ENCODE results near the gene COMT.

The COMT gene

DNA sequence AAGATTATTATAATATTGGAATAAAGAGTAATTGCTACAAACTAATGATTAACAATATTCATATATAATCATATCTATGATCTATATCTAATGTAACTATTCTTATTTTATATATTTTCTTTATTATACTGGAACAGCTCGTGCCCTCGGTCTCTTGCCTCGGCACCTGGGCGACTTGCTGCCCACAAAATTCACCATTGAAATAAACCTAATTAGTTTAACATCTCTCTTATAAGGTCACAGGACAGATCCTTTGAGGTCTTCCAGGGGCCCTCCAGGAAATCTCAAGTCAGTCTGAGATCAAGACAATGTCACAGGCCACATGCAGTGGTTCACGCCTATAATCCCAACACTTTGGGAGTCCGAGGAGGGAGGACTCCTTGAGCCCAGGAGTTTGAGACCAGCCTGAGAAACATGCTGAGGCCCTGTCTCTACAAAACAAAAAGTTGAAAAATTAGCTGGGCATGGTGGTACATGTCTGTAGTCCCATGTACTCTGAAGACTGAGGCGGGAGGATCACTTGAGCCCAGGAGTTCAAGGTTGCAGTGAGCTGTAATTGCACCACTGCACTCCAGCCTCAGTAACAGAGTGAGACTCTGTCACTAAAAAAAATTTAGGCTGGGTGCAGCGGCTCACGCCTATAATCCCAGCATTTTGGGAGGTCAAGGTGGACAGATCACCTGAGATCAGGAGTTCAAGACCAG lies 6.6 kb downstream of the COMT start:
- no peak overlapping the region for H3K4me3 ChIP-seq (ENCODE audit: low read depth, low read length)
- no peak for DNase-seq (ENCODE audit: low read depth)

DNA sequence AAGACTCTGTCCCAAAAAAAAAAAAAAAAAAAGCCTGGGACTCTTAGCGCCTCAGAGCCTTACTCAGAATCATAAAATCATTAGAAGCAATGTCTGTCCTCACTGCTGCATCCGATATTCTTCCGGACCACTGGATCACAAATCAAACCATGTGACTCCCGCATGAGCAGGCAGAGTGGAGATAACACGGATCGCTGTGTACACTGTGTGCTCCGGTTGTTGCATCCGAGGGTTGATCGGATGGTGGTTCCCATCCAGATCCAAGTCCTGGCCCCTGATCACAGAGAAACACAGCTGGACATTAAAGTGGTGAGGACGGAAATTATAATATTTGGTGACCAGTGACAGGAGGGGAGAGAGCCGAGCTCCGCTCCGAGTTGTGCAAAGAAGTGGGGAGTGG lies 9.8 kb downstream of the COMT start:
- DNase-seq (ENCODE audit: low read depth) = no peak
- H3K4me3 ChIP-seq (ENCODE audit: low read depth, low read length) = no peak overlapping the region

DNA sequence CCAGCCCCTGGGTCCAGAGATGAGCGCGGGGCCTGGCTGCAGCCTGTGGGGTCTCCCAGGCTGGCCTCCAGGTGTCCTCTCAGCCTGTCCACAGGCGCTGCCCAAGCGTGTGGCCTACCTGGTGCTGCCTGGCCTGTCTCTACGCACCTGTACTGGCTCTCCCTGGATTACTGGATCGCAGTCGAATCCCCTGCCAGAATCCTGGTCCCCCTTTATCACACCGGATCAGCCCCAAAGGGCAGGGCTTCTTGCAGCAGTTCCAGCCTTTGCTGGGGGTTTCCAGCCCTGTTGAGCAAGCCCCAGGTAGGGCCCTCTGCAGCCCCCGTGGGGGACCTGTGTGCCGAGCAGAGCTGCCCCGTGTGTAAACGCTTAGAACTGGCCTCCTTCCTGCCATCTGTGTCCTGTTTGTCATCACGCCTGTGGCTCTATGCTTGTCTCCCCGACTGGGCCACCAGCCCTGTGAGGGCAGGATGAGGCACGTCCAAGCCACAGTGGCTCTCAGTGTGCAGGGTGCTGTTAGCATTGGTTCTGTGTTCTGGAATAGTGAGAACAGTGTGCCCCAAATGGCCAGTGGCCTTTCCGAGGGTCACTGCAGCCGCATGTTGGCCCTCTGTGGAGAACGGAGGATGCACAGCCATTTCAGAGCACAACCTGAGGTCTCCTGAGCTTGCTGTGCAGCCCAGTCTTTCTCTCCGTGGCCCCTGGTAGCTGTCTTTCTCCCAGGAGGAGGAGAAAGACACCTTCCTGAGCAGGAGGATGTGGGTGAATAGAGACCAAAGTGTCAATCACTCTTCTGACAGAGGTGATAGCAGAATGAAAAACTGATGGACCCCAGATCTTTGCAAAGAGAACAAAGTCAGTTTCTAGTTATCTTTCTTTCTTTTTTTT lies 13.9 kb downstream of the COMT start:
- H3K4me3 ChIP-seq (ENCODE audit: low read depth, low read length) = no peak overlapping the region
- no peak for DNase-seq (ENCODE audit: low read depth)

DNA sequence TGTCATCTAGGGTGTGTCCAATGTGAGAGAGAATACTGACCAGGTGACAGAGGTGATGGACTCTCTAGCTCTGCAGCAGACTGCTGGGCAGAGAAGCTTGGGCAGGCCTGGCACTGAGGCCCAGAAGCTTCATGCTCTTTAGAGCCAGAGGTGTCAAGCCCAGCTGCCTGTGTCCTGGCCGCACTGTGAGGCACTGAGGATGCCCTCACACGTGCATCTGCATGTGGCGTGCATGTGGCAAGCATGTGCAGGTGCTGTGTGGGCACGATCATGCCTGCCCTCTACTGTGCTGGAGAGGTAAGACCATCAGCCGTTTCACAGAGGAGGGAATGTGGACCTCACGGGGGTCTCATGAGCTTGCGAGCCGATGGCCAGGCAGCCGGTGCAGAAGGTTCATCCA lies 15.9 kb downstream of the COMT start:
- H3K4me3 ChIP-seq (ENCODE audit: low read depth, low read length) = no peak overlapping the region
- no peak for DNase-seq (ENCODE audit: low read depth)

DNA sequence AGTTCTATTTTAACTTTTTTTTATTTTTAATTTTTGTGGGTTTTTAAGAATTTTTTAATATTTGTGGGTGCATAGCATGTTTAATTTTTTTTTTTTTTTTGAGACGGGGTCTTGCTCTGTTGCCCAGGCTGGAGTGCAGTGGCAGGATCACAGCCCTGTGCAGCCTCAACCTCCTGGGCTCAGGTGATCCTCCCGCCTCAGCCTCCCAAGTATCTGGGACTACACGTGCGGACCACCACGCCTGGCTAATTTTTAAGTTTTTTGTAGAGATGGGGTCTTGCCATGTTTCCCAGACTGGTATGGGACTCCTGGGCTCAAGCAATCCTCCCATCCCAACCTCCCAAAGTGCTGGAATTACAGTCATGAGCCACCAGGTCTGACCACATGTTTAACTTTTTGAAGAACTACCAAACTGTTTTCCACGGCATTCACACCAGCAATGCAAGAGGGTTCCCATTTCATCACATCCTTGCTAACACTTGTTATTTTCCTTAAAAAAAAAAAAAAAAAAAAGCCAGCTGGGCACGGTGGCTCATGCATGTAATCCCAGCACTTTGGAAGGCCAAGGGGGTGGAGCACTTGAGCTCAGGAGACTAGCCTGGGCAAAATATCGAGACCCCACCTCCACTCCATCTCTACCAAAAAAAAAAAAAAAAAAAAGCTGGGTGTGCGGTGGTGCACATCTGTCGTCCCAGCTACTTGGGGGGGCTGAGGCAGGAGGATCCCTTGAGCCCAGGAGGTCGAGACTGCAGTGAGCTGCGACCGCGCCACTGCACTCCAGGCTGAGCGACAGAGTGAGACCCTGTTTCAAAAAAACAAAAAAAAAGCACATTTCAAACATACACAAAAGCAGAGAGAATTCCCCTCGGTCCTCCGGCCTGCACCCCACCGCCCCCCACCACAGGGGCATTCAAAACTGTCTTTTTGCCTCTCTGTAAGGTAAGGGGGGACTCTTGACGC lies 16.8 kb downstream of the COMT start:
- H3K4me3 ChIP-seq (ENCODE audit: low read depth, low read length) = peak overlapping the region; percentile 35
- no peak for DNase-seq (ENCODE audit: low read depth)

DNA sequence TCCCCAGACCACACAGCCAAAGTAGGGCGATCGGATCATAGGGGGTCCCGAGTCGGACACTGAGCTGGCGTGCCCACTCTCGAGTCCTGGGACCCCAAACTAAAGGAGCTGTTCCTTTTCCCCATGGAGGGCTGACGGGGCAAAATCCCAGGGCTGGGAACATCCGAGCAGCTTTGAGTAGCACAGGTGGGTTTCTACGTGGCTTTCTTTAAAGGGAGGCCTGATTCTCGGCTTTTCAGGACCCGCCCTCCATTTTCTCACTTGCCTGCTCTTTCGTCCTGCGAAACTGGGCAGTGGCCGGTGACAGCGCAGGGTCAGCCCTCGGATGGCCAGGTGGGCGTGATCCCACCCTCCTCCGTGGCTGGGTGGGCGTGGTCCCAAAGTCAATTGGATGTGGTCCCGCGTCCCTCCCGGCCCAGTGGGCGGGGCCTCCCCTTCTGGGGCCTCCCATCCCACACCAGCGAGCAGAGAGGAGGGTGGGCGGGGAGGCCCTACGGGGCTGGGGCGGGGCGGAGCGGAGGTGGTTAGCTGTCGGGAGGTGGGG lies 17.5 kb downstream of the COMT start:
- peak overlapping the region; percentile 35 for H3K4me3 ChIP-seq (ENCODE audit: low read depth, low read length)
- no peak for DNase-seq (ENCODE audit: low read depth)

DNA sequence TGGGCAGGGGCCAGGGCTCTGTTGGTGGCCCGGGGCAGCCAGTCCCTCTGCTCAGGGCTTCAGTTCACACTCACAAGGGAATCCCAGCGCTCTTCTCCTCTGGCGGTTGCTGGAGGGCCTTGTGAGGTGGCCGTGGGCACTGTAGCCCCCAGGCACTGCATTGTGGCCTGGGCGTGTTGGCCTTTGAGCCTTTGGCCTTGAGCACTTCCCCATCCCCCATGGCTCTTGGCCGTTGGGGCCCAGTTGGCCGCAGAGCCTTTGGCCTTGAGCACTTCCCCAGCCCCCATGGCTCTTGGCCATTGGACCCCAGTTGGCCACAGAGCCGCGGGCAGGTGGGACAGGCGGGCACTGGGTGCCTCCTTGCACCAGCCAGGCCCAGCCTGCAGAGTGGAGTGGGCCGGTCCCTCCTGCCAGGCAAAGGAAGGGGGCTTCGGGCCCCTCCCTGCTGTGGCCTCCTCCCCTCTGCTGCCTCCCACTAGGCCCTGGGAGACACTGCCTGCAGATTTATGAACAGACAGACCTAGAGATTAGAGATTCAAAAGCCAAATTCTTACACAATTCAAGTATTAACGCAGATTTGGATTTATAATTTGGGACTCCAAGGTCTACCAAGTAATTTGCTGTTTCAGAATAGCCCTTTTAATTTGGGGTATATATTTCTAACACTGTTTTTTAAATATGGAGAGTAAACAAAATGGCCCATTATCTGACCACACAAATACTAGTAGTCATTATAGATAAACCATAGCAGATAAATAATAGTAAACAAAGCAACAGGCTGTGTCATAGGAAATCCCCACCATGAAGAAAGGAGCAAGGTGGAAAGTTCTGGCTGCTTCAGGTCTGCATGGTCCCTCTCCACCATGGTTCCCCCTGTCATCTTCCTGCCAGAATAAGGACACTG lies 18.3 kb downstream of the COMT start:
- H3K4me3 ChIP-seq (ENCODE audit: low read depth, low read length) = no peak overlapping the region

DNA sequence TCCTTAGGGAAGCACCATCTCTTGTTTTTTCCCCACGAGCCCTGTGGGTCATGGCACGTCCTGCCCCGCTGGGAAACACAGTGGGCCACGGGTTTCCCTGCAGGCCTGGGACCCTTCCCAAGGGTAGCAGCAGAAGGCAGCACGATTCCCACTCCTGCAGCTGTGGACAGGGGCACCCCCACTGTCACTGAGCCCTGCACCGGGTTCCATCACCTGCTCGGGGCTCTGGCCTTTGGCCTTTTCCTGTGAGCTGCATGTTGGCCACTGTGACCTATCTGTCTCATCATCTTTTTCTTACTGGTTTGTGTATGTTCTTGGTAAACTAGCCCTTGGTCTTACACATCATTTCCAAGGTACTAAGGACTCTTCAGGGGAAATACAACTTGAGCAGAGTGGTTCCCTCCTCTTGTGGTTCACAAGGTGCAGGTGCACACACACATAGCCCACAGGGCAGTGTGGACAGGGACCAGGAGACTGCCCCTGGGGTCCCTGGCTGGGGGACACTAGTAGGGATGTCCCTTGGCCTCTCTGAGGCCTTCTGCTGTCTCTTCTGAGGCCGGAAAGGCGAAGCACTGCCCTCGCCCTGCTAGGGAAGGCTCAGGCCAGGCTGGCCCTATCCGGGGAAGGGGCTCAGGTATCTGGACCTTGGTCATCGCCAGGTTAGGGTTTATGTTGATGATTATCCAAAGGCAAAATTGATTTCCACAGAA lies 19.1 kb downstream of the COMT start:
- no peak overlapping the region for H3K4me3 ChIP-seq (ENCODE audit: low read depth, low read length)

More for the DNA sequence above, 18.3 kb downstream of the COMT start:
- DNase-seq (ENCODE audit: low read depth) = no peak

DNA sequence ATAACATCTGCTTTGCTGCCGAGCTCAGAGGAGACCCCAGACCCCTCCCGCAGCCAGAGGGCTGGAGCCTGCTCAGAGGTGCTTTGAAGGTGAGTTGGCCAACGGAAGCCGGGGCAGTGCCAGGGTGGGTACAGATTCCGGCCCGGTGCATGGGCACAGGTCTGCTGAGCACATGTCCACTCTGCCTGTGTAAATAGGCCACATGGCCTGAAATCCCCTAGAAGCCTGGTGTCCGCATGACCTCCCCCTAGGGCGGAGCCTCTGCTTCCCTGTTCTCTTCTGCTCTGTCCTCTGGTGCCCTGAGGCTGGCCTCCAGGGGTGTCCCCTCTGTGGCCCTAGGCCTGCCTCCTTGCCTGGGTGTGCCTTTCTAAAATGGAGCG lies 19.6 kb downstream of the COMT start:
- no peak overlapping the region for H3K4me3 ChIP-seq (ENCODE audit: low read depth, low read length)
- no peak for DNase-seq (ENCODE audit: low read depth)

More for the DNA sequence above, 19.1 kb downstream of the COMT start:
- DNase-seq (ENCODE audit: low read depth) = no peak

DNA sequence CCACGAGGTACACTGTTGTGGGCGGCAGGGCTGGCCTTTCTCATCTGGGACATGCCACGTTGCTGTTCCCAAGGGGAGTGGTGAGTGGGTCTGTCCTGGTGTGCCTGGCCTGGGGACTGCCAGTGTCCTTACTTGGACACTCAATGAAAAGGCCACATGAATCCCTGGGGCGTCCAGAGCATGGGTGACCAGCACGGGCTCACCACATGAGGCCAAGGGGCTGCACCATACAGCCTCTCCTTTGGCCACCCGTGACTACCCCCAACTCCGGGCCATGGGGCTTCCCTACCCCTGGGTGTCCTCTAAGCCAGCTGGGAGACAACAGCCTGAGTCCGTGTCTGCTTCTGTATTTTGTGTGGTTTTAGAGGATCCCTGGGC lies 20.3 kb downstream of the COMT start:
- DNase-seq (ENCODE audit: low read depth) = no peak
- H3K4me3 ChIP-seq (ENCODE audit: low read depth, low read length) = no peak overlapping the region

DNA sequence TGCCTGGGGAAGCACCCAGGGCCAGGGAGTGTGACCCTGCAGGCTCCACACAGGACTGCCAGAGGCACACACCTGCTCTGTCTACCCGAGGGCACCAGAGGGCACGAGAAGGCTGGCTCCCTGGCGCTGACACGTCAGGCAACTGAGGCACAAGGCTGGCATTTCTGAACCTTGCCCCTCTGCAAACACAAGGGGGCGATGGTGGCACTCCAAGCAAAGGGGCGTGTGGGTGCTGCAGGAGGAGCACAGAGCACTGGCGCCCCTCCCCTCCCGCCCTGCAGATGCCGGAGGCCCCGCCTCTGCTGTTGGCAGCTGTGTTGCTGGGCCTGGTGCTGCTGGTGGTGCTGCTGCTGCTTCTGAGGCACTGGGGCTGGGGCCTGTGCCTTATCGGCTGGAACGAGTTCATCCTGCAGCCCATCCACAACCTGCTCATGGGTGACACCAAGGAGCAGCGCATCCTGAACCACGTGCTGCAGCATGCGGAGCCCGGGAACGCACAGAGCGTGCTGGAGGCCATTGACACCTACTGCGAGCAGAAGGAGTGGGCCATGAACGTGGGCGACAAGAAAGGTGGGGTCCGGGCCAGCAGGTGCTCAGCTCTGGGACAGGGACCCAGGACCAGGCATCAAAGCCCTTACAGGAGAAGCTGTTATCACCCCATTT lies 20.8 kb downstream of the COMT start:
- no peak for DNase-seq (ENCODE audit: low read depth)
- H3K4me3 ChIP-seq (ENCODE audit: low read depth, low read length) = no peak overlapping the region

DNA sequence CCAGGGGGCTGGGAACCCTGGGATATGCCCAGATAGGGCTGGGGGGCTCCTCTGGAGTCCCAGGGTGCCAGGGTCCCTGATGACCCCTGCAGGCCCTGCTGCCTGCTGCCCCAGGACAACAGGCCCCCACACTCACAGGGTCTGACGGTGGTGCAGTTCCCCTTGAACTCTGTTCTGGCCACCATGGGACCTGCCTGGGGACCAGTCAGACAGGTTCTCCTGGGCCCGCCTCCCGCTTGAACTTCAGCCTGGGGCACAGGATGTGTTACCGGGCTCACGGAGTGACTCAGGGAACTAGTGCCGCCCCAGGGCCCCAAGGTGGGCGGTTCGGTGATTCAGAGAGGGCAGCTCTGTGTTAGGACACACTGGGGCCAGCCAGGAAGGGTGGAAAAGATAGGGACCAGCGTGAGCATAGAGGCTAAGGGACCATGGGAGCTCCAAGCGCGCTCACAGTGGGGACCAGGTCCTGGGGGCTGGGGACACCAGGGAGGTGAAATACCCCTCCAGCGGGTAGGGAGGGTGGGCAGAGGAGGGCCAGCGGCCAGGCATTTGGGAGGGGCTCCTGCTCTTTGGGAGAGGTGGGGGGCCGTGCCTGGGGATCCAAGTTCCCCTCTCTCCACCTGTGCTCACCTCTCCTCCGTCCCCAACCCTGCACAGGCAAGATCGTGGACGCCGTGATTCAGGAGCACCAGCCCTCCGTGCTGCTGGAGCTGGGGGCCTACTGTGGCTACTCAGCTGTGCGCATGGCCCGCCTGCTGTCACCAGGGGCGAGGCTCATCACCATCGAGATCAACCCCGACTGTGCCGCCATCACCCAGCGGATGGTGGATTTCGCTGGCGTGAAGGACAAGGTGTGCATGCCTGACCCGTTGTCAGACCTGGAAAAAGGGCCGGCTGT lies 21.6 kb downstream of the COMT start:
- no peak overlapping the region for H3K4me3 ChIP-seq (ENCODE audit: low read depth, low read length)
- DNase-seq (ENCODE audit: low read depth) = no peak

DNA sequence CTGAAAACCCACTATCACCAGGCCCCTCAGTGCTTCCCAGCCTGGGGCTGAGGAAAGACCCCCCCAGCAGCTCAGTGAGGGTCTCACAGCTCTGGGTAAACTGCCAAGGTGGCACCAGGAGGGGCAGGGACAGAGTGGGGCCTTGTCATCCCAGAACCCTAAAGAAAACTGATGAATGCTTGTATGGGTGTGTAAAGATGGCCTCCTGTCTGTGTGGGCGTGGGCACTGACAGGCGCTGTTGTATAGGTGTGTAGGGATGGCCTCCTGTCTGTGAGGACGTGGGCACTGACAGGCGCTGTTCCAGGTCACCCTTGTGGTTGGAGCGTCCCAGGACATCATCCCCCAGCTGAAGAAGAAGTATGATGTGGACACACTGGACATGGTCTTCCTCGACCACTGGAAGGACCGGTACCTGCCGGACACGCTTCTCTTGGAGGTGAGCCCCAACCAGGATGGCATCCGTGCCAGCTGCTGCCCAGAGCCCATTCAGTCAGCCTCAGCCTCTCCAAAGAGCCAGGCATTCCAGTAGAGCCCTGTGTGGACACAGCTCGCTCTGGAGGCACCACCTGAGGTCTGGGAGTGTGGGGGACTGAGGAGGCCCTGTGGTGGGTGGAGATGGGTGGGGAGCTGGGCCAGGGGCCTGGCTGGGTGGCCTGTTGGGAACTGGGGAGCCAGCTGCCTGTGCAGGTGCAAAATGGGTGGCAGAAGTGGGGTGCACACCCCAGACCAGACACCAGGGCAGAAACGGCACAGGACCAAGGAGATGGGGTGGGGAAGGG lies 22.5 kb downstream of the COMT start:
- no peak for DNase-seq (ENCODE audit: low read depth)
- H3K4me3 ChIP-seq (ENCODE audit: low read depth, low read length) = no peak overlapping the region

DNA sequence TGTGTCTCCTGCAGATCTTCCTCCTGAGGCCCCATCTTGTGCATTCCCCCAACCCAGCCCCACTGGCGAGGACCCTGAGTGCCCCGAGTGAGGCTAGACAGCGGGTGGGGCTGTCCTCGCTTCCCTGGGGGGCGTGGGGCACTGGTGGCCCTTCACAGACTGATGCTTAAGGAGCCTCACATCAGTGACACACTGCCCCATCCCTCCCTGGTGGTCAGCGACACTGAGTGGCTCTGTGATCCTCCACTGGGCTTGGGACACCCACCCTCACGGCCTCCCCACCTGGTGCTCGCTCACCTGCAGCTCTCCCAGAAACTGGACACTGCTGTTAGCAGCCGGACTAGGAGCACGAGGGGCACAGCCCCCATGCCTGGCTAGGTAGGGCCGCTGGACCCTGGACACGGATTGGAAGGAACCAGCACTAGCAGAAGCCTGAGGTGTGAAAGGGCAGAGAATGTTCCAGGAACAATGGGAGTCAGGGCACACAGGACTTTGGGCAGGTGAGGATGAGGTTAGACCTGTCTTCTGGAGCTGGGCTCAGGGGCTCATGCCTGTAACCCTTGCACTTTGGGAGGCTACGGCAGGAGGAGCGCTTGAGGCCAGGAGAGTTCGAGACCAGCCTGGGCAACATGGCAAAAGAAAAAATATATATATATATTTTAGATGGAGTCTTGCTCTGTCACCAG lies 23.3 kb downstream of the COMT start:
- H3K4me3 ChIP-seq (ENCODE audit: low read depth, low read length) = no peak overlapping the region
- DNase-seq (ENCODE audit: low read depth) = no peak
